Type B pancreatic cell (in vitro differentiated cells): ENCODE results near the gene SLC9A9. TPM values are rescaled to one million over a fixed set of nuclear protein-coding genes. Genes with fewer than 3 reads are reported as not detected.

Experiments used
- DNase-seq: peaks from one replicate; pipeline ENCODE4 v3.0.0; 2021; ENCODE audit warnings: mixed read lengths; ENCODE audit not compliant: unreplicated experiment; ENCODE audit errors: extremely low spot score
- H3K27ac Mint-ChIP-seq: 2 replicates; pipeline ENCODE4 v1.8.0; 2021; ENCODE audit warnings: mild to moderate bottlenecking, mixed read lengths
- H3K27me3 Mint-ChIP-seq: 2 replicates; pipeline ENCODE4 v1.8.0; 2021; ENCODE audit warnings: mixed read lengths
- H3K36me3 Mint-ChIP-seq: 2 replicates; pipeline ENCODE4 v1.8.0; 2021; ENCODE audit warnings: mixed read lengths
- H3K4me1 Mint-ChIP-seq: one replicate; pipeline ENCODE4 v1.8.0; 2021; ENCODE audit warnings: mixed read lengths; ENCODE audit not compliant: unreplicated experiment
- H3K4me3 Mint-ChIP-seq: 2 replicates; pipeline ENCODE4 v1.8.0; 2021; ENCODE audit warnings: mild to moderate bottlenecking, mixed read lengths
- H3K9me3 Mint-ChIP-seq: 2 replicates; pipeline ENCODE4 v1.8.0; 2021; ENCODE audit warnings: mixed read lengths
- total RNA-seq: library from RNA; stranded (reverse); gene quantifications from 2 replicates; pipeline ENCODE4 v1.2.1, GENCODE V29; 2021; ENCODE audit warnings: low replicate concordance
- TF ChIP-seq, protein P1 (sequence below): fragments of 200-600 bp; sonication (generic); conservative IDR thresholded peaks from 2 replicates; pipeline ENCODE4 v1.5.0; 2021; ENCODE audit warnings: antibody characterized with exemption, mild to moderate bottlenecking

Gene SLC9A9
- total RNA-seq, 1 donor from 2014 or later: 2.7 TPM

DNA sequence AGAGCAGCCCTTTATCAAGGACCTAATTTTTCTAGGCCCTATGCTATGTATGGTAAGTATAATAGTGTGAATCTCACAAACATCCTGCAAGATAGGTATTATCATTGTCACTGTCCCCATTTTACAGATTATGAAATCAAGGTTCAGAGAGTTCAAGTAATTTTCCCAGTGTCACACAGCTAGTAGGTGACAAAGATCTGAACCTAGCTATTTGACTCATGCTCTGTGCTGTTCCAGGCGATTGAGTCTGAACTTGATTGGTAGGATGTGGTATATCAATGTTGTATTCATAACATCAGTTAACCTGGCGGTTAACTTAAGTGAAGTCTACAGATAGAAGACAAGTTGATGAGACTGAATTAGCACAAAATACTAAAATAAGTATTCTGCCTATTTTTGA is 498.8 kb downstream of the SLC9A9 start:
- no peak for DNase-seq
- no peak overlapping the region for H3K27ac Mint-ChIP-seq
- H3K27me3 Mint-ChIP-seq: no peaks in the 10 kb centered on the region
- no peak overlapping the region for H3K4me3 Mint-ChIP-seq
- H3K9me3 Mint-ChIP-seq: no peaks in the 10 kb centered on the region
- peaks cover 18% of the 10 kb centered on the region for H3K4me1 Mint-ChIP-seq
- TF ChIP-seq, protein P1, sequence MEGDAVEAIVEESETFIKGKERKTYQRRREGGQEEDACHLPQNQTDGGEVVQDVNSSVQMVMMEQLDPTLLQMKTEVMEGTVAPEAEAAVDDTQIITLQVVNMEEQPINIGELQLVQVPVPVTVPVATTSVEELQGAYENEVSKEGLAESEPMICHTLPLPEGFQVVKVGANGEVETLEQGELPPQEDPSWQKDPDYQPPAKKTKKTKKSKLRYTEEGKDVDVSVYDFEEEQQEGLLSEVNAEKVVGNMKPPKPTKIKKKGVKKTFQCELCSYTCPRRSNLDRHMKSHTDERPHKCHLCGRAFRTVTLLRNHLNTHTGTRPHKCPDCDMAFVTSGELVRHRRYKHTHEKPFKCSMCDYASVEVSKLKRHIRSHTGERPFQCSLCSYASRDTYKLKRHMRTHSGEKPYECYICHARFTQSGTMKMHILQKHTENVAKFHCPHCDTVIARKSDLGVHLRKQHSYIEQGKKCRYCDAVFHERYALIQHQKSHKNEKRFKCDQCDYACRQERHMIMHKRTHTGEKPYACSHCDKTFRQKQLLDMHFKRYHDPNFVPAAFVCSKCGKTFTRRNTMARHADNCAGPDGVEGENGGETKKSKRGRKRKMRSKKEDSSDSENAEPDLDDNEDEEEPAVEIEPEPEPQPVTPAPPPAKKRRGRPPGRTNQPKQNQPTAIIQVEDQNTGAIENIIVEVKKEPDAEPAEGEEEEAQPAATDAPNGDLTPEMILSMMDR: no peak
- no peaks in the 10 kb centered on the region for H3K36me3 Mint-ChIP-seq

DNA sequence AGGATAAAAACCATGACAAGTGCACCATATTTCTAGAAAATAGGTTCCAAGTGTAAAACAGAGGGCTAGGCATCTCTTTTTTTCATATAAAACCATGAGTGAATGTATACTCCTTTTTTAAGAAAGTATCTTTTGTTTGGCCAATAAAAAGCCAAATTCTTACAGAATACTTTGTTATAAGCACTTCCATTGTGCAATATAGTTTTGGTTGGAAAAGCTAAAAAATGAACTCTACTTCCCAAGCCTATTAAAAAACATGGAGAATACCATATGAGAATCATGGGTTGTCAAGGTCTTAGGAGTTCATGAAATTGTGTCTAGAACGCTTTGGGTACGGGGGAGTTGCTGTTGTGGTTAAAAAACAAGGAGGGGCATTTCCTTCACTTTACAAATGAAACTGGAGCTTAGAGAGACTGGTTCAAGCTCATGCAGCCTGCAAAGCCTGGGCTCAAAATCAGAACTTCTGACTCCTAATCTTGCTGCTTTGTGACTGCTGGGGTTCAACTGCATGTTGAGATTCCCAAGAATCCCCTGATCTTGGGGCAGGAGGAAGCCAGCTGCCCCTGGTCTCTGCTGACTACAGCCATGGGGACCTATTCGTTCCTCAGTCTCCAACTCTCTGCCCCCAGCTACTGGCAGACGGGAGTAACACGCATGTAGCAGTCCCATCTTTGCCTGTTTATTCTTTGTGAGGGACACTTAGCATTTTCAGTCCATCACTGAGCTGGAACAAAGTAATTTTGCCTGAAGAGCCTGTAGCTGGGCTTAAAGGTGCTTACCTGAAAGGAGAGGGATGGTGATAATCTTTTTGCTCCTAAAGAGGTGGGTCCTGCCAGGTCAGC is 499.6 kb downstream of the SLC9A9 start:
- no peak overlapping the region for H3K4me3 Mint-ChIP-seq
- peaks cover 18% of the 10 kb centered on the region for H3K4me1 Mint-ChIP-seq
- H3K36me3 Mint-ChIP-seq: no peaks in the 10 kb centered on the region
- no peak for DNase-seq
- H3K27ac Mint-ChIP-seq: no peak overlapping the region
- no peaks in the 10 kb centered on the region for H3K27me3 Mint-ChIP-seq
- TF ChIP-seq, protein P1: no peak
- H3K9me3 Mint-ChIP-seq: no peaks in the 10 kb centered on the region

- no peak for DNase-seq
- Mint-ChIP-seq H3K36me3 (no peaks in the 10 kb centered on the region), H3K9me3 (no peaks in the 10 kb centered on the region), H3K4me3 (no peak overlapping the region), H3K27ac (no peak overlapping the region), H3K4me1 (no peaks in the 10 kb centered on the region), H3K27me3 (no peaks in the 10 kb centered on the region)
- TF ChIP-seq, protein P1: no peak
Measured at GRCh38 chr3:143344516-143345165, 503.6 kb downstream of the SLC9A9 start.

DNA sequence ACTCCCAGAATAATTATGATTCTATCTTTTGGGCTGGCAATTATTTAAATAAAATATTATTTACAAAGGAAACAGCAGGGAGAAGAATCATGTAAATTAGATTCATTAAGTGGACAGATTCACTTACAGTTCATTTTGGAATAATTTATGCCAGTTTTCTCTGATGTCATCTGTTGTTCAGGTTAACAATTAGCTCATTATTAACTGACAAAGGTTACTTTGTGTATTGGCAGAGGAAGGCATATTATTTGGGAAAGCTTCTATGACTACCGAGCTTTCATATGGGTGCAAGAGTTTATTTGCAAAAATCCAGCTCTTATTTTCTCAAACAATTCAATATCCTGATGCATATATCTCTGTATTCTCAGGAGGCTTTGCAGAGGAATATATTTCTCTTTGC is 504.3 kb downstream of the SLC9A9 start:
- TF ChIP-seq, protein P1: no peak
- H3K9me3 Mint-ChIP-seq: no peaks in the 10 kb centered on the region
- H3K27ac Mint-ChIP-seq: no peak overlapping the region
- DNase-seq: no peak
- no peak overlapping the region for H3K4me3 Mint-ChIP-seq
- H3K4me1 Mint-ChIP-seq: peaks cover 6% of the 10 kb centered on the region
- no peaks in the 10 kb centered on the region for H3K27me3 Mint-ChIP-seq
- no peaks in the 10 kb centered on the region for H3K36me3 Mint-ChIP-seq

DNA sequence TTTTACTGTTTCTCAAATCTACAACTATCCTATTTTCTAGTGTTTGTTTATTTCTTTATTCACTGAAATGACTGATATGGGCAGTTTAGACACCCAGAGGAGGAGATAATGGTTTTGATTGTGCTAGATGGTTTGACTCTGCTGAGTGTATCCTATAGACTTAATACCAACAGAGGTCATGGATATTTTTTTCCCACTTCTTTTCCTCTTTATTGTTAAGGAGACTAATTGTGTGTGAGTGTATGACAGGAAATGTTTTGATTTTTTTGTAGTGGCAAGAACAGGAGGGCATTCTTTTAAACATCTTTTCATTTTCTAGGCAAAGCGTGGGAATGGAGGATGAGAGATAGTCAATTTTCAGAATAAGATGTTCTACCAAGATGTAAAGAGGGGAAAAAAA is 505.2 kb downstream of the SLC9A9 start:
- Mint-ChIP-seq H3K4me3 (no peak overlapping the region), H3K36me3 (no peaks in the 10 kb centered on the region), H3K27me3 (no peaks in the 10 kb centered on the region), H3K27ac (no peak overlapping the region), H3K9me3 (no peaks in the 10 kb centered on the region), H3K4me1 (peaks cover 11% of the 10 kb centered on the region)
- DNase-seq: no peak
- TF ChIP-seq, protein P1: no peak
